CD14-positive monocyte (primary cell): ENCODE results near the gene DHRS1. TPM values are rescaled to one million over a fixed set of nuclear protein-coding genes. Genes with fewer than 3 reads are reported as not detected.

Source experiments
- DNase-seq, 3 donors: peaks; one replicate each; pipeline ENCODE4 v3.0.0-alpha.2; 2011 to 2022
- H2AFZ ChIP-seq: 2 replicates; pipeline ENCODE4 v1.6.0; 2012; ENCODE audit warnings: mild to moderate bottlenecking, low read depth, low read length, inconsistent platforms; ENCODE audit not compliant: insufficient read depth, poor library complexity, severe bottlenecking
- H3K27ac ChIP-seq, 2 donors: 1 replicate in 1 of 2; 2 replicates in 1 of 2; pipeline ENCODE4 v1.5.1; 2012 to 2013; ENCODE audit warnings: low read length in 2 of 2, control low read depth in 1 of 2, inconsistent platforms in 1 of 2, low read depth in 1 of 2, mild to moderate bottlenecking in 1 of 2
- H3K27me3 ChIP-seq, 2 donors: one replicate each; pipeline versions ENCODE4 v1.6.0 to v1.6.1; 2011 to 2013; ENCODE audit warnings: low read length in 2 of 2; ENCODE audit not compliant: control insufficient read depth in 2 of 2, insufficient read depth in 2 of 2
- H3K36me3 ChIP-seq, 2 donors: replicated peaks in 1 of 2; 1 replicate in 1 of 2; 2 replicates in 1 of 2; pipeline versions ENCODE4 v1.5.1 to v1.6.1; 2012 to 2013; ENCODE audit warnings: low read length in 2 of 2, control low read depth in 1 of 2, inconsistent platforms in 1 of 2, mild to moderate bottlenecking in 1 of 2; ENCODE audit not compliant: insufficient read depth in 2 of 2, control insufficient read depth in 1 of 2
- H3K4me1 ChIP-seq, 2 donors: 1 replicate in 1 of 2; 2 replicates in 1 of 2; pipeline versions ENCODE4 v1.5.1 to v1.6.1; 2012 to 2013; ENCODE audit warnings: low read length in 2 of 2, control low read depth in 1 of 2, inconsistent platforms in 1 of 2, mild to moderate bottlenecking in 1 of 2, moderate library complexity in 1 of 2; ENCODE audit not compliant: insufficient read depth in 2 of 2, control insufficient read depth in 1 of 2
- H3K4me2 ChIP-seq: replicated peaks from 2 replicates; pipeline ENCODE3; 2012; ENCODE audit warnings: low read length, moderate library complexity, mild to moderate bottlenecking; ENCODE audit not compliant: poor library complexity, severe bottlenecking; ENCODE audit errors: extremely low read depth
- H3K4me3 ChIP-seq, 3 experiments: fragments of 200-600 bp in 1 of 3; sonication (generic) in 1 of 3; replicated peaks in 1 of 3; 1 replicate in 2 of 3; 2 replicates in 1 of 3; pipeline ENCODE4 v1.5.1; 2011 to 2013; ENCODE audit warnings: low read length in 3 of 3, mild to moderate bottlenecking in 3 of 3, control low read depth in 2 of 3, low read depth in 2 of 3, inconsistent platforms in 1 of 3, moderate library complexity in 1 of 3
- H3K79me2 ChIP-seq: 2 replicates; pipeline ENCODE4 v1.6.0; 2012; ENCODE audit warnings: mild to moderate bottlenecking, control low read depth, inconsistent platforms, low read length, moderate library complexity; ENCODE audit not compliant: insufficient read depth
- H3K9ac ChIP-seq: 2 replicates; pipeline ENCODE4 v1.6.0; 2017; ENCODE audit warnings: low read length, mild to moderate bottlenecking; ENCODE audit not compliant: insufficient read depth, poor library complexity, severe bottlenecking
- H3K9me3 ChIP-seq, 2 donors: replicated peaks in 1 of 2; 1 replicate in 1 of 2; 2 replicates in 1 of 2; pipeline versions ENCODE4 v1.5.1 to v1.6.1; 2012 to 2013; ENCODE audit warnings: low read length in 2 of 2, control low read depth in 1 of 2; ENCODE audit not compliant: control insufficient read depth in 1 of 2, insufficient read depth in 1 of 2
- H4K20me1 ChIP-seq: 2 replicates; pipeline ENCODE4 v1.6.0; 2012; ENCODE audit warnings: mild to moderate bottlenecking, low read length, control low read depth, moderate library complexity; ENCODE audit not compliant: insufficient read depth
- H3K27ac Mint-ChIP-seq, 7 donors: one replicate each; pipeline ENCODE4 v1.8.0; 2020; ENCODE audit warnings: mild to moderate bottlenecking in 7 of 7, mixed read lengths in 7 of 7, moderate library complexity in 6 of 7, inconsistent platforms in 2 of 7
- H3K27me3 Mint-ChIP-seq, 3 donors: one replicate each; pipeline ENCODE4 v1.8.0; 2021 to 2022; ENCODE audit warnings: low read depth in 3 of 3, mild to moderate bottlenecking in 3 of 3, mixed read lengths in 3 of 3, moderate library complexity in 3 of 3, inconsistent platforms in 1 of 3
- H3K36me3 Mint-ChIP-seq, 2 donors: one replicate each; pipeline ENCODE4 v1.8.0; 2020; ENCODE audit warnings: mixed read lengths in 2 of 2, inconsistent platforms in 1 of 2, mild to moderate bottlenecking in 1 of 2
- H3K4me1 Mint-ChIP-seq: one replicate; pipeline ENCODE4 v1.8.0; 2020; ENCODE audit warnings: mild to moderate bottlenecking, mixed read lengths
- H3K4me3 Mint-ChIP-seq, 2 donors: one replicate each; pipeline ENCODE4 v1.8.0; 2020; ENCODE audit warnings: mild to moderate bottlenecking in 2 of 2, mixed read lengths in 2 of 2, moderate library complexity in 1 of 2
- H3K9me3 Mint-ChIP-seq, 7 donors: one replicate each; pipeline ENCODE4 v1.8.0; 2020 to 2022; ENCODE audit warnings: mixed read lengths in 7 of 7, mild to moderate bottlenecking in 6 of 7, moderate library complexity in 6 of 7, inconsistent platforms in 2 of 7
- WGBS: methylation state at CpG from one replicate; pipeline ENCODE4 v1.1.5; 2013; ENCODE audit warnings: missing lambda C conversion rate; ENCODE audit not compliant: insufficient coverage; 5-methylcytosine and 5-hydroxymethylcytosine counted together
- intact Hi-C, 2 donors: fragments of 100-400 bp; cut with micrococcal nuclease; formaldehyde crosslinking; loops; one replicate each; pipeline versions ENCODE4 v1.15.0 to v1.15.1; 2023
- polyA plus RNA-seq, 3 donors: library from polyadenylated mRNA; depleted of rRNA in 1 of 3; unstranded in 2 of 3; stranded (reverse) in 1 of 3; fragments of 300-500 nt in 2 of 3; fragments of >200 nt in 1 of 3; fragmentation: Illumina TruSeq in 2 of 3; gene quantifications; 1 replicate in 2 of 3; 2 replicates in 1 of 3; pipeline ENCODE4 v1.2.3, GENCODE V29; 2012 to 2021
- TF ChIP-seq, protein P1 (sequence below): fragments of 200-600 bp; IDR thresholded peaks from one replicate; pipeline ENCODE4 v1.8.0; 2022; ENCODE audit warnings: antibody characterized with exemption, mild to moderate bottlenecking

Gene DHRS1
- polyA plus RNA-seq, 3 donors: 31.6 to 49.4 (median 48.8) TPM

DNA sequence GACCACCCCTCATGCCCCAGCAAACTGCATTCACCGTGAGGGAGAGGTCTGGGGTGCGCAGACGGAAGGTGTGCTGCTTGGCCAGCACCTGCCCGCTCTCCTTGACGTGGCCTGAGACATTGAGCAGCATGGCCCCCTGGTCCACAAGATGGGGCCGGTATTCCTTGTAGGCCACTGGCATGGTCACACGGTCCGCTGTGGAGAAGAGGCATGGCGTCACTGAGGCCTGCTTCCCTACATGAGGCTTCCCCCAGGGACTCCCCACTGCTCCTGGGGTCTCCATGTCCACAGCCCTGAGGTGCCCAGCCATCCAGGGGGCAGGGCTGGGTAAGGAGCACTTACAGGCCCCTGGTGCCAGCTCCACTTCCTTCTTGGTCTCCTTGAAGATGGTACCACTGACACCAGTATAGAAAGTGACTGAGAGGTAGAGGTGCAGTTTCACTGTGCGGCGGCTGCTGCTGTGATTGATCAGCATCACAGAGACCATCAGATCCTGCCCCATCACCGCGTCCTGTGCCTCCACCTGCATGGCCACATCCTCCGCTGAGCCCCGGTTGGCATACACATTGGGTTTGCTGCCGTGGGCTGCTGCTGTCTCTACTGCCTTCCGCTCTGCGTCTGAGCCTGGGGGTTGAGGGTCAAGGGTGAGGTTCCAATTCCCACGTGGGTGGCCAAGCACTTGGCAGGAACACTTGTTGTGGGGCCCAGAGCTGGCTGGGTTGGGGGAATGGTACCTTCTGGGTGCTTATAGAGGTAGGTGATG lies 44.8 kb downstream of the DHRS1 start:
- 97% methylated on average over 17 of the region's 19 CpGs for WGBS
- H3K4me1 Mint-ChIP-seq: peaks cover 10% of the 10 kb centered on the region
- Histone ChIP-seq H3K4me3 (no peak overlapping the region), H3K4me2 (no peak overlapping the region), H3K27me3 (no peaks in the 10 kb centered on the region), H3K9me3 (no peaks in the 10 kb centered on the region), H3K9ac (no peak overlapping the region), H3K4me1 (peaks cover 0 to 8% of the 10 kb centered on the region in 2 donors), H3K27ac (no peak overlapping the region), H3K79me2 (no peaks in the 10 kb centered on the region), H3K36me3 (peaks cover 40 to 78% of the 10 kb centered on the region in 2 donors), H4K20me1 (no peaks in the 10 kb centered on the region), H2AFZ (no peak overlapping the region)
- H3K9me3 Mint-ChIP-seq: no peaks in the 10 kb centered on the region
- DNase-seq: no peak
- H3K4me3 Mint-ChIP-seq: no peak overlapping the region
- H3K36me3 Mint-ChIP-seq: peaks cover 65 to 72% of the 10 kb centered on the region in 2 donors
- no peak overlapping the region for H3K27ac Mint-ChIP-seq
- intact Hi-C loops: no loop called here
- TF ChIP-seq, protein P1, sequence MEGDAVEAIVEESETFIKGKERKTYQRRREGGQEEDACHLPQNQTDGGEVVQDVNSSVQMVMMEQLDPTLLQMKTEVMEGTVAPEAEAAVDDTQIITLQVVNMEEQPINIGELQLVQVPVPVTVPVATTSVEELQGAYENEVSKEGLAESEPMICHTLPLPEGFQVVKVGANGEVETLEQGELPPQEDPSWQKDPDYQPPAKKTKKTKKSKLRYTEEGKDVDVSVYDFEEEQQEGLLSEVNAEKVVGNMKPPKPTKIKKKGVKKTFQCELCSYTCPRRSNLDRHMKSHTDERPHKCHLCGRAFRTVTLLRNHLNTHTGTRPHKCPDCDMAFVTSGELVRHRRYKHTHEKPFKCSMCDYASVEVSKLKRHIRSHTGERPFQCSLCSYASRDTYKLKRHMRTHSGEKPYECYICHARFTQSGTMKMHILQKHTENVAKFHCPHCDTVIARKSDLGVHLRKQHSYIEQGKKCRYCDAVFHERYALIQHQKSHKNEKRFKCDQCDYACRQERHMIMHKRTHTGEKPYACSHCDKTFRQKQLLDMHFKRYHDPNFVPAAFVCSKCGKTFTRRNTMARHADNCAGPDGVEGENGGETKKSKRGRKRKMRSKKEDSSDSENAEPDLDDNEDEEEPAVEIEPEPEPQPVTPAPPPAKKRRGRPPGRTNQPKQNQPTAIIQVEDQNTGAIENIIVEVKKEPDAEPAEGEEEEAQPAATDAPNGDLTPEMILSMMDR: no peak
- peaks cover 0 to 2% (median 0%) of the 10 kb centered on the region in 3 donors for H3K27me3 Mint-ChIP-seq

DNA sequence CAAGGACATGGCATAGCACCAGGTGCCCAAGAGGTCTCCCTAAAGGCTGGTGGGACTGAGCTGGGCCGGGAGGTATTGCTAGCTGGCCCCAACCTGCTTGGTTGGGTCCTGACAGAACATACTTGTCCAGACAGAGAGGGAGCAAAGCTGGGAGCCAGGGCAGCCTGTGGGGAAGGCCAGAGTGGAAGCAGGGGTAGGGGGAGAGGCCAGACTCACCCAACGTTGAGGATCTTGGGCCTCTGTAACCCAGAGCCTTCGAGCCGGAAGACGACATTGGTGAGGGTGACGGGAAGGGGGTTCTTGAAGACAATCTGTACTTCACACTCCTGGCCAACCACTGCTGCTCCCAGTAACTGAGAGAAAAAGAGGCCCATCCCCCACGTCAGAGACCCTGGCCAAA lies 45.6 kb downstream of the DHRS1 start:
- WGBS: 100% methylated on average over 3 of the region's 7 CpGs
- Histone ChIP-seq H2AFZ (no peak overlapping the region), H3K79me2 (no peaks in the 10 kb centered on the region), H3K9me3 (no peaks in the 10 kb centered on the region), H3K9ac (no peak overlapping the region), H3K4me2 (no peak overlapping the region), H3K4me3 (no peak overlapping the region), H3K27ac (no peak overlapping the region), H3K36me3 (peaks cover 43 to 77% of the 10 kb centered on the region in 2 donors), H3K4me1 (peaks cover 0 to 8% of the 10 kb centered on the region in 2 donors), H4K20me1 (no peaks in the 10 kb centered on the region), H3K27me3 (no peaks in the 10 kb centered on the region)
- Mint-ChIP-seq H3K36me3 (peaks cover 70 to 73% of the 10 kb centered on the region in 2 donors), H3K4me1 (peaks cover 10% of the 10 kb centered on the region), H3K27ac (peak overlapping the region in 1 of 7 donors; percentile 52), H3K9me3 (no peaks in the 10 kb centered on the region), H3K27me3 (peaks cover 0 to 2% (median 0%) of the 10 kb centered on the region in 3 donors), H3K4me3 (no peak overlapping the region)
- TF ChIP-seq, protein P1: no peak
- DNase-seq: no peak
- intact Hi-C loops: no loop called here
